Brain pericyte (primary cell): Measurements from ENCODE around the gene PPP1R14B.

Source experiments
- DNase-seq: peaks from one replicate; pipeline ENCODE4 v3.0.0-alpha.2; 2012; ENCODE audit warnings: low read depth, low spot score

PPP1R14B gene

DNA sequence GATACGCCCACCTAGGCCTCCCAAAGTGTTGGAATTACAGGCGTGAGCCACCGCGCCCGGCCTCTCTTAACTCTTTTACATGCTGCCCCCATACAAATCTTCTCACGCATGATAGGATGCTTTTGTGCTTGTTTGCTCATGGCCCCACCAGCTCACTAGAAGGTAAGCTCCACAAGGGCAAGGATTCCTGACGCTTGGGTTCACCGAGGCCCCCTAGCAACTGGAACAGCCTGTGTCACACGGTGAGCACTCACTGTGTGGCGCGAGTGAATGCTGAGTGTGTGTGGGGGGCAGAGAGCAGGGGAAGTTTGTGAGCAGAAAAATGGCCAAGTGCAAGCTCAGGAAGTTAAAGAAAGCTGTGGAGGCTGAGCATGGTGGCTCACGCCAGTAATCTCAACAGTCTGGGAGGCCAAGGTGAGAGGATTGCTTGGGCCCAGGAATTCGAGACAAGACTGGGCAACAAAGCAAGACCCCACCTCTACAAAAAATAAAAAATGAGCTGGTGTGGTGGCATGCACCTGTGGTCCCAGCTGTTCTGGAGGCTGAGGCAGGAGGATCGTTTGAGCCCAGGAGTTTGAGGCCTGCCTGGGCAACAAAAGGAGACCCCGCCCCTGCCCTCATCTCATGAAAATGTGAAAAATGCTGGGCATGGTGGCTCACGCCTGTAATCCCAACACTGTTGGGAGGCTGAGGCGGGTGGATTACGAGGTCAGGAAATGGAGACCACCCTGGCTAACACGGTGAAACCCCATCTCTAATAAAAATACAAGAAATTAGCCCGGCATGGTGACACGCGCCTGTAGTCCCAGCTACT is 35.4 kb upstream of the PPP1R14B start:
- no peak for DNase-seq

DNA sequence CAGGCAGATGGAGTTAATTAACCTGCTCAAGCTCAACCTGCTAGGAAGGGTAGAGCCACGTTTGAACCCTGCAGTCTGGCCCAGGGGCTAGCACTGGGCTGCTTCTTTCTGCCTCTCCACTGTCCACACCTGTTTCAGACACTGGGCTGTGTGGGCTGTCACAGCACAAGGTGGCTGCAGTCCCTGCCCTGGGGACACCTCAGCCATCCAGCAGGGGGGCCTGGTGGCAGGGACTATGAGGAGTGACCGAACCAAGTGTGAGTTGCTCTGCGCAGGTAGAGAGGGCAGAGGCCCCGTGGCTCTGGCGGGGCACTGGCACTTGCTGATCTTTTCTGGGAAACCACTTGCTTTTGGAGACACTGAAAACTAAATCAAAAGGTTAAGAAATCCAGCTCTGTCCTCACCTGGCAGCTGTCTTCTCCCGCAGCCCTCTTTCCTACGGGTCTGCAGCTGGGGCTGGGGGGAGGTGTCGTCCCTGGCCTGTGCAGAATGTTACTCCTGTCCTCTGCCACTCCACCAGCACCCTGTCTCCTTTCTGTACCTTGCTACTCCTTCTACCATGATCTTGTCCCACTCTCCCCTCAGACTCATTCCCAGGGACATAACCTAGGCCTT is 31.9 kb upstream of the PPP1R14B start:
- DNase-seq, result no peak

- DNase-seq, result no peak
Measured at GRCh38 chr11:64276653-64277431, 30.1 kb upstream of the PPP1R14B start.

DNA sequence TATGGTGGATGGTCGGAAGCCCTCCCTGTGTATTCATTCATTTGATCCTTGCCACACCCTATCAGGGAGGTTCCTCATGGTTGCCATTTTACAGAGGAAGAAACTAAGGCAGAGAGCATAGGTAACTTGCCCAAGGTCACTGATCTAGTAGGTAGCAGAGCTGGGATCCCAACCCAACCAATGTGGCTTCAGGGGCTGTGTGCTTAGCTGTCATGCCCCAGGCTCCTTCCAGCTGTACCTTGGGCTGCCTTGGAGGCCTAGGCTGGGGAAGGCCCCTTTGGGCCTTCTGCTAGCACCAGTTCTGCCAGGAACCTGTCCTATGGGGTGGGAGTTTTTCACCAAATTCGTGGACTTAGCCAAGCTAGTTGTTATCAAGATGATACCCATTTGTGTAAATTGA is 29.1 kb upstream of the PPP1R14B start:
- no peak for DNase-seq

DNA sequence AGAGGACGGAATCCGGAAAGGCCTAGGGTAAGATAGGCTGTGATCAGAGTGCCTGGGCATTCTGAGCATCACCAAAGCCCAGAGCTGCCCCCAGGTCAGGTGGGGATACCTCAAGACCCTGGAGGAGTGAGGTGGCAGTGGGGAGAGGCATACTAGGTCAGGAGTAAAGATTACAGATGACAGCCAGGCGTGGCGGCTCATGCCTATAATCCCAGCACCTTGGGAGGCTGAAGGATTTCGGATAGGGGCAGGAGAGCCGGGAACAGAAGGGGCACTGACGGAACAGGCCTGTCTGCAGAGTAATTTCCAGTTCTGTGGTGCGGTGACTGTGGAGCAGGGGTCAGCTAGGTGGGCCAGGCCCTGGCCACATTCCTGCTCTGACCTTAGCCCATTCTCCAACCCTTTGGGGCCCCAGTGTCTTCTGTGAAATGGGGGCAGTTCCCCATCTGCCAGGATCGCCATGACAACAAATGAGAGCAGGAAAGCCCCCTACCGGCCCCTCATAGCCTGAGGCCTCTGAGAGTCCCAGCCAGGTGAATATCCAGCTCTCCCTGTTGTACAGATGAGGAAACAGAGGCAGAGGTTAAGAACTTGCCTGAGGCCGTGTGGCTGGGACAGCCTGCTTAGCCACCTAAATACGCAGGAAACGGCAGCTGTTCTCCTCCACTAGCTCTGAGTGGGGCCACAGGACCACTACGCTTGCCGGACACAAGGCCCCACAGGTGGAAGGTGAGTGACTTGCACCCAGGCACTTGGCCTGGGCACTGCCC is 28.5 kb upstream of the PPP1R14B start:
- no peak for DNase-seq

GRCh38 chr11:64269540-64270220 is 22.9 kb upstream of the PPP1R14B start:
- peak; percentile 99 for DNase-seq

- DNase-seq, result no peak
Measured at GRCh38 chr11:64268893-64269539, 22.3 kb upstream of the PPP1R14B start.

- no peak for DNase-seq
Measured at GRCh38 chr11:64268025-64268892, 21.5 kb upstream of the PPP1R14B start.

DNA sequence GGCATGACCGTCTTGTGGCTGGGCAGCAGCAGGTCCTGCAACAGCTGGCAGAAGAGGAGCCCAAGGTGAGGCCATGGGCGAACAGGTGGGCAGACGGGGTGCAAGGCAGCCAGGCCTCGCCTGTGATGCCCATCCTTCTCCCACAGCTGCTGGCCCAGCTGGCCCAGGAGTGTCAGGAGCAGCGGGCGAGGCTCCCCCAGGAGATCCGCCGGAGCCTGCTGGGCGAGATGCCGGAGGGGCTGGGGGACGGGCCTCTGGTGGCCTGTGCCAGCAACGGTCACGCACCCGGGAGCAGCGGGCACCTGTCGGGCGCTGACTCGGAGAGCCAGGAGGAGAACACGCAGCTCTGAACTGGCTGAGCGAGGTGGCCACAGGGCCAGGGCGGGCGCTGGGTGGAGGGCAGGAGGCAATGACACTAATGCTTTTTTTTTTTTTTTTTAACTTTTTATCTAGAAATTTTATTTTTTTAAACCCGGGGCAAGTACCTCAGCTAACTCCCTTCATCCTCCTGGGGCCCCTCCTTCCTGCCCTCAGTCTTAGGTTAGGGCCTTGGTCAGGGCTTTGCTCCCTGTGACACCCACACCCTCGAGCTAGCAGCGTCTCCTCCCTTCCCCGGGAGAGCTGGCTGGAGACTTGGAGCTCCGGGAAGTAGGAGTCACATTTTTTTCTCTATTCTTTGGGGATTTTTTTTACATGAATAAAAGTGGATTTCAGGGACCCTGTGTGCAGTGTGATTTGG is 20.6 kb upstream of the PPP1R14B start:
- no peak for DNase-seq

DNA sequence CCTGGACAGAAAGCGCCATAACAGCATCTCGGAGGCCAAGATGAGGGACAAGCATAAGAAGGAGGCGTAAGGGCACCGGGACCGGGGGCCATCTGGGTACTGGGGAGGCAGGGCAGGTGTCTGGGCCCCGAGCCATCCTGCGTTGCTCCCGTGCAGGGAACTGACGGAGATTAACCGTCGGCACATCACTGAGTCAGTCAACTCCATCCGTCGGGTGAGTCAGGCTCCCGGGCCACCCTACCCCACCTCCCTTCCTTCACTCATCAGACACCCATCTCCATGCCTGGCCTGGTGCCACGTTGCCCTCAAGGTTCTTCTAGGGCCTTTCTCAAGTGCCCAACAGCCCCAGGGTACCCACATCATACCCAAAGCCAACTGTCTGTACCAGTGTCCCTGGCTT is 19.6 kb upstream of the PPP1R14B start:
- no peak for DNase-seq

GRCh38 chr11:64265176-64266160 is 18.7 kb upstream of the PPP1R14B start:
- DNase-seq, result no peak

DNA sequence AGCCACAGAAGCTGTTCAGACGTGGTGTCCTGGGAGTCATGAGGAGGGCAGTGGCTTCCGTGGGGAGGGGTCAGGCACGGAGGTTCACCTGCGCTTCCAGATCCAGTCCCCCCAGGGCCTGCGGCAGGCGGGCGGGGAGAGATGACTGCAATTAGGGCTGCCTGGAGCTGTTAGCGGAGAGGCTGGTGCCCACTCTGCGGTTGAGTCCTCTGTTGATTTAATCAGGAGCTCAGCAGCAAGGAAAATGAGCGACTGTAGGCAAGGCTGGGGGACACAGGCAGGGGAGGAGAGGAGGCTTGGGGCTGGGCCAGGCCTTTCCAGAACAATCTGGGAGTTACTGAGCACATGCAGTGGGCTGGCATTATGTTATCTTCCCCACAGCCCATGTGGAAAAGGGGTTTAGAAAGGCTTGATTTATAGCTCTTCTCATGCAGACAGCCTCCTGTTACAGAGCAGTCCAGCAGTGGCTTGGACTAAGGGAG is 17.7 kb upstream of the PPP1R14B start:
- no peak for DNase-seq

GRCh38 chr11:64263947-64264317 is 17.2 kb upstream of the PPP1R14B start:
- no peak for DNase-seq

- DNase-seq, result no peak
Measured at GRCh38 chr11:64263021-64263946, 16.5 kb upstream of the PPP1R14B start.

DNA sequence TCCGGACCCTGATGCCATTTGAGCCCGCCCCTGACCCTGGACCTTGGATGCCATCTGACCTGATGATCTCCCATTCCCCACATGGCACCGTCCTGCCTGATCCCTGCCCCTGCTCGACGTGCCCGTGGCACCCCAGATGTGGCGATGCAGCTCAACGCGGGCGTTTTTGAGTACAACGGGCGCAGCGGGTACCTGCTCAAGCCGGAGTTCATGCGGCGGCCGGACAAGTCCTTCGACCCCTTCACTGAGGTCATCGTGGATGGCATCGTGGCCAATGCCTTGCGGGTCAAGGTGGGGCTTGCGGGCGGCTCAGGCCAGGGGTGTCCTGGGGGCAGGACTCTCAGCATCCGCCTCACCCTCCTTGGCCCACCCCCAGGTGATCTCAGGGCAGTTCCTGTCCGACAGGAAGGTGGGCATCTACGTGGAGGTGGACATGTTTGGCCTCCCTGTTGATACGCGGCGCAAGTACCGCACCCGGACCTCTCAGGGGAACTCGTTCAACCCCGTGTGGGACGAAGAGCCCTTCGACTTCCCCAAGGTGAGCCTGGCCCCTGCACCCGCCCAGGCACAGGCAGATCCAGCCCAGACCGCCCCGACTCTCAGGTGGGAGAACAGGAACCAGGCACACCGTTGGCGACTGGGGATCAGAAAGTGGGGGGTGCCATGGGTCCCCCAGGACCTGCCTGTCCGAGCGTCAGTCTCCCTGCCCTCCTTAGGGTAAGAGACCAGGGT is 15.7 kb upstream of the PPP1R14B start:
- no peak for DNase-seq

- DNase-seq, result no peak
Measured at GRCh38 chr11:64261556-64262080, 14.9 kb upstream of the PPP1R14B start.
